ENCODE measurements around the gene WBP11. TPM values are rescaled to one million over a fixed set of nuclear protein-coding genes. Genes with fewer than 3 reads are reported as not detected.

The WBP11 gene
- total and polyA plus RNA-seq, 9 of the 15 experiments (the other 6 are each of a cell fraction or from before 2014, with no cell fraction given) = 7.7 to 60.8 (median 24.6) TPM

DNA sequence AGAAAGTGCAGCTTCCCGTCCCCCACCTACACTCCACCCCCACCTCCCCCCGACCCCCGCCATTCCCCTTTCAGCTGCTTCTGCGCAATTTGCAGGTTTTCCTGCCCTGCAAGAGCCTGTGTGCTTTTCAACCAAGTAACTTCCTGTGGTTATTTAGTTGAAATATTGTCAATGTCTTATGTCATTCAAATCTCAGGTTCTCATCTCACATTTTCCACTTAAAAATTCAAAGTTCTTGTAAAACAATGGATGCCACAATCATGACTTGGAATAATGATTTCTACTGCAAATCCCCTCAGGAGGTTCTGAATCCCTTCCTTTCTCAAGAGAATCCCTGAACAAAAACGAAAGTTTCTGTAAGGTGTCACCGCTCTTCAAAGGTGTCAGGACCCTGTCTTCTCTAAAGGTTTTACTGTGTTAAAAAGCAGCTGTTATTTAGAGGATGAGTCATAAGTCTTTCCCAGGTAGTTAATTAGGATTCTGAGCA is 31.6 kb downstream of the WBP11 start (continued):
- TF ChIP-seq, protein P1, sequence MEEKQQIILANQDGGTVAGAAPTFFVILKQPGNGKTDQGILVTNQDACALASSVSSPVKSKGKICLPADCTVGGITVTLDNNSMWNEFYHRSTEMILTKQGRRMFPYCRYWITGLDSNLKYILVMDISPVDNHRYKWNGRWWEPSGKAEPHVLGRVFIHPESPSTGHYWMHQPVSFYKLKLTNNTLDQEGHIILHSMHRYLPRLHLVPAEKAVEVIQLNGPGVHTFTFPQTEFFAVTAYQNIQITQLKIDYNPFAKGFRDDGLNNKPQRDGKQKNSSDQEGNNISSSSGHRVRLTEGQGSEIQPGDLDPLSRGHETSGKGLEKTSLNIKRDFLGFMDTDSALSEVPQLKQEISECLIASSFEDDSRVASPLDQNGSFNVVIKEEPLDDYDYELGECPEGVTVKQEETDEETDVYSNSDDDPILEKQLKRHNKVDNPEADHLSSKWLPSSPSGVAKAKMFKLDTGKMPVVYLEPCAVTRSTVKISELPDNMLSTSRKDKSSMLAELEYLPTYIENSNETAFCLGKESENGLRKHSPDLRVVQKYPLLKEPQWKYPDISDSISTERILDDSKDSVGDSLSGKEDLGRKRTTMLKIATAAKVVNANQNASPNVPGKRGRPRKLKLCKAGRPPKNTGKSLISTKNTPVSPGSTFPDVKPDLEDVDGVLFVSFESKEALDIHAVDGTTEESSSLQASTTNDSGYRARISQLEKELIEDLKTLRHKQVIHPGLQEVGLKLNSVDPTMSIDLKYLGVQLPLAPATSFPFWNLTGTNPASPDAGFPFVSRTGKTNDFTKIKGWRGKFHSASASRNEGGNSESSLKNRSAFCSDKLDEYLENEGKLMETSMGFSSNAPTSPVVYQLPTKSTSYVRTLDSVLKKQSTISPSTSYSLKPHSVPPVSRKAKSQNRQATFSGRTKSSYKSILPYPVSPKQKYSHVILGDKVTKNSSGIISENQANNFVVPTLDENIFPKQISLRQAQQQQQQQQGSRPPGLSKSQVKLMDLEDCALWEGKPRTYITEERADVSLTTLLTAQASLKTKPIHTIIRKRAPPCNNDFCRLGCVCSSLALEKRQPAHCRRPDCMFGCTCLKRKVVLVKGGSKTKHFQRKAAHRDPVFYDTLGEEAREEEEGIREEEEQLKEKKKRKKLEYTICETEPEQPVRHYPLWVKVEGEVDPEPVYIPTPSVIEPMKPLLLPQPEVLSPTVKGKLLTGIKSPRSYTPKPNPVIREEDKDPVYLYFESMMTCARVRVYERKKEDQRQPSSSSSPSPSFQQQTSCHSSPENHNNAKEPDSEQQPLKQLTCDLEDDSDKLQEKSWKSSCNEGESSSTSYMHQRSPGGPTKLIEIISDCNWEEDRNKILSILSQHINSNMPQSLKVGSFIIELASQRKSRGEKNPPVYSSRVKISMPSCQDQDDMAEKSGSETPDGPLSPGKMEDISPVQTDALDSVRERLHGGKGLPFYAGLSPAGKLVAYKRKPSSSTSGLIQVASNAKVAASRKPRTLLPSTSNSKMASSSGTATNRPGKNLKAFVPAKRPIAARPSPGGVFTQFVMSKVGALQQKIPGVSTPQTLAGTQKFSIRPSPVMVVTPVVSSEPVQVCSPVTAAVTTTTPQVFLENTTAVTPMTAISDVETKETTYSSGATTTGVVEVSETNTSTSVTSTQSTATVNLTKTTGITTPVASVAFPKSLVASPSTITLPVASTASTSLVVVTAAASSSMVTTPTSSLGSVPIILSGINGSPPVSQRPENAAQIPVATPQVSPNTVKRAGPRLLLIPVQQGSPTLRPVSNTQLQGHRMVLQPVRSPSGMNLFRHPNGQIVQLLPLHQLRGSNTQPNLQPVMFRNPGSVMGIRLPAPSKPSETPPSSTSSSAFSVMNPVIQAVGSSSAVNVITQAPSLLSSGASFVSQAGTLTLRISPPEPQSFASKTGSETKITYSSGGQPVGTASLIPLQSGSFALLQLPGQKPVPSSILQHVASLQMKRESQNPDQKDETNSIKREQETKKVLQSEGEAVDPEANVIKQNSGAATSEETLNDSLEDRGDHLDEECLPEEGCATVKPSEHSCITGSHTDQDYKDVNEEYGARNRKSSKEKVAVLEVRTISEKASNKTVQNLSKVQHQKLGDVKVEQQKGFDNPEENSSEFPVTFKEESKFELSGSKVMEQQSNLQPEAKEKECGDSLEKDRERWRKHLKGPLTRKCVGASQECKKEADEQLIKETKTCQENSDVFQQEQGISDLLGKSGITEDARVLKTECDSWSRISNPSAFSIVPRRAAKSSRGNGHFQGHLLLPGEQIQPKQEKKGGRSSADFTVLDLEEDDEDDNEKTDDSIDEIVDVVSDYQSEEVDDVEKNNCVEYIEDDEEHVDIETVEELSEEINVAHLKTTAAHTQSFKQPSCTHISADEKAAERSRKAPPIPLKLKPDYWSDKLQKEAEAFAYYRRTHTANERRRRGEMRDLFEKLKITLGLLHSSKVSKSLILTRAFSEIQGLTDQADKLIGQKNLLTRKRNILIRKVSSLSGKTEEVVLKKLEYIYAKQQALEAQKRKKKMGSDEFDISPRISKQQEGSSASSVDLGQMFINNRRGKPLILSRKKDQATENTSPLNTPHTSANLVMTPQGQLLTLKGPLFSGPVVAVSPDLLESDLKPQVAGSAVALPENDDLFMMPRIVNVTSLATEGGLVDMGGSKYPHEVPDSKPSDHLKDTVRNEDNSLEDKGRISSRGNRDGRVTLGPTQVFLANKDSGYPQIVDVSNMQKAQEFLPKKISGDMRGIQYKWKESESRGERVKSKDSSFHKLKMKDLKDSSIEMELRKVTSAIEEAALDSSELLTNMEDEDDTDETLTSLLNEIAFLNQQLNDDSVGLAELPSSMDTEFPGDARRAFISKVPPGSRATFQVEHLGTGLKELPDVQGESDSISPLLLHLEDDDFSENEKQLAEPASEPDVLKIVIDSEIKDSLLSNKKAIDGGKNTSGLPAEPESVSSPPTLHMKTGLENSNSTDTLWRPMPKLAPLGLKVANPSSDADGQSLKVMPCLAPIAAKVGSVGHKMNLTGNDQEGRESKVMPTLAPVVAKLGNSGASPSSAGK (IDR thresholded peaks at IDR 0.05) = no peak
- TF ChIP-seq, protein P2, sequence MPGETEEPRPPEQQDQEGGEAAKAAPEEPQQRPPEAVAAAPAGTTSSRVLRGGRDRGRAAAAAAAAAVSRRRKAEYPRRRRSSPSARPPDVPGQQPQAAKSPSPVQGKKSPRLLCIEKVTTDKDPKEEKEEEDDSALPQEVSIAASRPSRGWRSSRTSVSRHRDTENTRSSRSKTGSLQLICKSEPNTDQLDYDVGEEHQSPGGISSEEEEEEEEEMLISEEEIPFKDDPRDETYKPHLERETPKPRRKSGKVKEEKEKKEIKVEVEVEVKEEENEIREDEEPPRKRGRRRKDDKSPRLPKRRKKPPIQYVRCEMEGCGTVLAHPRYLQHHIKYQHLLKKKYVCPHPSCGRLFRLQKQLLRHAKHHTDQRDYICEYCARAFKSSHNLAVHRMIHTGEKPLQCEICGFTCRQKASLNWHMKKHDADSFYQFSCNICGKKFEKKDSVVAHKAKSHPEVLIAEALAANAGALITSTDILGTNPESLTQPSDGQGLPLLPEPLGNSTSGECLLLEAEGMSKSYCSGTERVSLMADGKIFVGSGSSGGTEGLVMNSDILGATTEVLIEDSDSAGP (CRISPR knock-in tag; IDR thresholded peaks at IDR 0.05) = no peak
